Stimulated activated CD8-positive, alpha-beta memory T cell treated with anti-CD3 and anti-CD28 coated beads, Interleukin-4, amount 100 ng/mL, for 1 hour (primary cell): ENCODE data around the gene RAB11FIP2.

Experiments
- DNase-seq, 2 donors: peaks; one replicate each; pipeline ENCODE4 v3.0.0-alpha.2; 2020; ENCODE audit warnings: low read depth in 2 of 2, low spot score in 1 of 2

Gene RAB11FIP2

DNA sequence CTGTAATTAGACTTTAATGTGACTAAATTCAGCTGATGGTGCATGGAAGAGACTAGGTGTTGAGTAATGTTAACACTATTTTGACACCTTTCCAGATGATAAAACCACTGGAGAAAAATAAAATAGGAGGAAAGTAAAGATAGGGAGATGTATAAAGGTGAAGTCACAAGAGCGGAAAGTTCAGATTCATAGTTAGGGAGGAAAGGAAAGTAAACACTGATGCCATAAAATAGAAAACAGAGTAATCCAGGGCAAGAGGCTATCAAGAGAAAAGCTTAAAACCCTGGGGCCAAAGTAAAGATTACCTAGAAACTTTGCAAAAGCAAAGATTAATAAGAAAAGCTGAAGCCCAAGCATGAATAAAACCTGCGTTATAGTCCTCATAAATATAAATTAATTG lies 62.8 kb downstream of the RAB11FIP2 start:
- DNase-seq = no peak

DNA sequence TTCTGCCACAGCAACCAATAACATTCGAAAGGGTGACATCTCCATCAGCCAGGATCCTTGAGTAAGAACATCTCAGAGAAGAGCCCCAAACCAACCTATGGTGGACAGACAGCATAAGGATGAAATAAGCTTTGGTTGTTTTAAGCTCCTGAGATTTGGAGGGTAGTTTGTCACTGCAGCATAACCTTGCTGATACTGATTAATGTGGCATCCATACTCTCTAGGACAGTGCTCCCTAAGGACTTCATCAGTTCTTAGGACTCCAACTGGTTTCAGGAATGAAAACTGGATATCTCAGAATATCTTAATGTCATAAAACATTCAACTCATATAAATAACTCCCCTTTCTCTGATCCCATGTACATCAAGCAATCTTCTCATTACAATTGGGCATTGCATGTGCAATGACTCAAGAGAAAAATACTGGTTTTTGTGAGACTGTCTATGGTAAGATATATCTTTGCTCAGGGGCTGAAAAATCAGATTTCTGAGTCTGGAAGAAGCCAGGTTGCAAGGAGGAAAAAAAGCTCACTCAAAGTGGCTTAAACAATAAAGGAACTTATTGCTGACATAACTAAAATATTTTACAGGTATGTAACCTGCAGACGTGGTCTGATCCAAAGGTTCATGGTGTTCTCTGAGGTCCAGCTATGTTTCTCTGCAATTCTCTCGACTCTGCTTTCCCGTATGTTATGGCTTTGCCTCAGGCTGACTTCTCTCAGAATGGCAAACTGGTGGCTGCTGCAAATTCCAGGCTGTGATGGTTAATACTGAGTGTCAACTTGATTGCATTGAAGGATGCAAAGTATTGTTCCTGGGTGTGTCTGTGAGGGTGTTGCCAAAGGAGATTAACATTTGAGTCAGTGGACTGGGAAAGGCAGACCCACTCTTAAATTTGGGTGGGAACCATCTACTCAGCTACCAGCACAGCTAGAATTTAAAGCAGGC lies 65.7 kb downstream of the RAB11FIP2 start:
- DNase-seq = no peak

DNA sequence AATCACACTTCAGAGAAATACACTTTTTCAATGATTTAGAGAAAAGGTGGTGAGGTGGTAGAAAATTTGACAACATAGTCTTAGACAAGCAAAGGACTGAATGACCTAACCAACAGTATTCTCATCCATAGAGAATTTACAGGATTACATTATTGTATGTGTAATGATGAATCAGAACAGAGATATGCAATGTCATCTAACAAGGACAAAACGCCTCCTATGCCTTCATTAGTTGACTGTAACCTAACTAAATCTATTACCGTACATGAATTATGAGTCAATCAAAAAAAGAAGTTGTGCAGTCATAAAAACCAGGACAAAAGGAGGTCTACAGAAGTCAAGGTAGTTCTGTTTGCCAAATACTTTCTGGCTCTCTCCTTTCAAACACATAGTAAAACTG lies 66.5 kb downstream of the RAB11FIP2 start:
- no peak for DNase-seq

DNA sequence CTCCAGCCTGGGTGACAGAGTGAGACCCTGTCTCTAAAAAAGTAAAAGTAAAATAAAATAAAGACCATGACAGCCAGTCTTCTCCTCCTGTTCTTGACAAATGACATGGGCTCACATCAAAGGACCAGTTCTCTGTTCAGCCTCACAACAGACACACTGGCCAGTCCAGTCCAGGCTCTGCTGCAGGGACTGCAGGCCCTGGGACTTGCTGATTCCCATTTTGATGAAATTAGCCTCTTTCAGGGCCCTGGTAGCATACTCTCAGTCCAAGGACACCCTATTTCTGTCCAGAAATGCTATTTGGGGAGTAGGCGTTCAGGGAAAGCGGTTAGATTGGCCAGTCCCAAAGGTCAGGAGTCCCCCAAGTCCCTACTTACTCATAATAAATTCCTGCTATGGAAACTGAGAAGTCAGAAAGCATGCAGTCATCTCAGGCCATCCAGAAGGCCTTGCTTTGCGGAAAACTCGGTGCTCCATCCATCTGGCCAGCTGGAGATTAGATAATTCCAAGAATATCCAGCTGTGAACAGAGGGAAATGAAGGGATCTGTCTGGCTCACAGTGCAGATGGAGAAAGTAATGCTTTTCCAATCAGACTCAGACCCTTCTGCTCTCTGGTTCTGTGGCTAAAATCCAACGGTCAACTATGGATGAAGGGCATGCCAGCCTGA lies 74.4 kb downstream of the RAB11FIP2 start:
- no peak for DNase-seq

DNA sequence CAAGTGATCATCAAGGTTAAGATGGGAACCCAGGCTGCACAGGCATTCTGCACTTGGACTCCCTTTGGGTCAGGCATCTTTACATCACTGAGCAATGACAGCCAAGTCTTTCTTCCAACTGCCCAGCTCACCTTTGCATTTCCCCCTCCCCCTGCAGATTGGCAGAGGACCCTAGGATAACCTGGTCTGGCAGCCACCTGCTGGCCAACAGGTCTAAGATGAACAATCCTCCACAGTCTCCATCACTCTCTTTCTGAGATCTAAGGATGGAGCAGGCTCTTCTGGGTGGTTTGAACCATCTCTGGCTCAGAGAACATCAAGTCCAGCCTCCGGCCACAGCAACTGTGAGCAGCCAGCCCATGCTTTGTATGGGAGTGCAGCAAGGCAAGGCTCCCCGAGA lies 75.8 kb downstream of the RAB11FIP2 start:
- DNase-seq = no peak

GRCh38 chr10:117969592-117969991 lies 77.1 kb downstream of the RAB11FIP2 start:
- no peak for DNase-seq

DNA sequence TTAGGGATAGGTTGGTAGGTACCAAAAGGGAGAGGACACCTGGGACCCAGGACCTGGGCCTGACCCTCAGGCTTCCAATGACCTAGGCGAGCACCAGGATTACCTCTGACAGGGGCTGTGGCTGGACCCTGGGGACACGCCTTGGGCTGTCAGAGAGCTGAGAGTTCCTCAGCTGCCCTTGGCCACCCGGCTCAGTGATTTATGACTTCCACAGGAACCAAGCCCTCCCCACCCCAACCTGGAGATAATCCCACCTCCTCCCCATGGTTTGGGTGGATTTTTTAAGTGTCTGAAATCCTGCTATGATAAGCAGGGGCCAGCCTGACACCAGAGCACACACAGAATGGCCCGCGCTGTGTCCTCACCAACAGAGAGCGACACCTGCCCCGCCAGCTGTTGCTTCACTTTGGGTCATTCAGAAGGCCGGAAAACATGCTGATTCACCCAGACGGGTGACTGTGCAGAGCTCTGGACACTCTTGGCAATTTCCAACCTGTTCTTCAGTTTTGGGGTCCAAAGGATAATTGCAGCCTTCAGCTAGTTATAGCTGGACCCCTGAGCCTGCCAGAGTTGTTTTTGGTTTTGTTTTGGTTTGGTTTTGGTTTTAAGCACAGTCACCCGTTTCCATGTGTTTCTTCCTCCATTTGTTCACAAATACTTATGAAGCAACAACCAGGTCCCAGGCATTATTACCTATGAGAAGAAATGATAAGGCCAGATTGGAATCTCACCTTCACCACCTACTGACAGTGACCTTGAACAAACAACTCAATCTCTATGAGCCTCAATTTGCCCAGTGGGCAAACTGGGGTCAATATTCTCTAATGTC lies 78.2 kb downstream of the RAB11FIP2 start:
- DNase-seq = no peak

DNA sequence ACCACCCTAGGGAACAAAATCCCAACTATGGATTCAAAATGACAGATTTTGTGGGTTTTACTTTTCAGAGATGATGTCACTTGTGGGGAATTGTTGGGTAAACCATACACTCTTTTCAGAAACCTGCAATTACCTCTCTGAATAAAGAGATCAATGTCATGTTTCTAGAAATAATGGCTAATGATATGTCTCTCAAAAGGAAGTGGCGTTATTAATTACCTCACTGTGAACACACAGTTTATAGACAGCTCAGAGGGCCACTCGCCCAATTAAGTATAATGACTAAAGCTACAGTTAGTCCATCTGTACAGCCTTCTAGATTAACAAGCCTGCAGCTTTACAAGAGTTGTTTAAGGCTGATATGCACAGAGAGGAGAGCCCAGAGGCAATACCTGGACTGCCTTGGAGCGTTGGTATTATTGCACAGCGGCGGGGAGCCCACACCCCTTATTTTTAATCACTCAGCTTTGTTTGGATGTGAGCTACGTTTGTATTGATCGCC lies 79.5 kb downstream of the RAB11FIP2 start:
- DNase-seq = no peak

- no peak for DNase-seq
Measured at GRCh38 chr10:117965984-117966383, 80.8 kb downstream of the RAB11FIP2 start.

DNA sequence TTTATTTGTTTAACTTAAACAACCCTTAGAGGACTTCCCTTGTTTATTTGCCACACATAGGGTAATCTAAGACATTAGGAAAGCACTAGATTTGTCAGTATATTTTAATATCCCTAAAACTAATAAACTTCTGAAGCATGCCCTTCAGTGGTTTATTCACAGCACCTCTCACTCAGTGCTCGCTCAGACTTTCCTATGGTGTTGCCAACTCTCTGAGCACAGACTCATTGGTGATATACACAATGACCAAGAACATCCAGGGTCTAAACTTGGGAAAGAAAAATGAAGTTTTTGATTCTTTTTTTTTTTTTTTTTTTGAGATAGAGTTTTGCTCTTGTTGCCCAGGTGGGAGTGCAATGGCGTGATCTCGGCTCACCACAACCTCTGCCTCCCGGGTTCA lies 82.2 kb downstream of the RAB11FIP2 start:
- DNase-seq = no peak

DNA sequence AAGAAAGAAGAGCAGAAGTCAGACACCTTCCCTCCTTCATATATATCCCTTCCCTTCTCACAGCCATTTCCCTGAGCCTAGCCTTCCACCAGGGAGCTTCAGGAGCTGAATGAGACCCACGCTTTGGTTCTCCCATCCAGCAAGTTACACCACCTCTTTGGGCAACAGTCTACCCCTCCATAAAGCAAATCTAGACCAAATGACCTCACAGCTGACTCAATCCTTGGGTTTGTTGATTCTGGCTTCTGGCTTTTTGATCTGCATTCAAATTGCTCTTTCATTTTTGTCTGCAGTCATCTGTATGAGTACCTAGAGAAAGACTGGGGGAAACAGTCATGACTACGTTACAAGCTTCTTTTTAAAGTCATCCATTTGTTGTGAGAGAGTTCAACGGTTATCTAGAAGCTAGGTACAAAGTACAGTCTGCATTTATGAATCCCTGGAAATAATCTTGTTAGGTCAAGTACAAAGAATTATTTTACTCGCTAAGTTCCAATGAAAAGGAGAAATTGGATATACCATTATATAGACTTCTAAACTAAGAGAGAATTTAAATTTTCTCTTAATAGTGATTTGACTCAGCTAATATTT lies 86.3 kb downstream of the RAB11FIP2 start:
- DNase-seq = no peak

GRCh38 chr10:117956972-117957371 lies 89.8 kb downstream of the RAB11FIP2 start:
- DNase-seq = no peak

- no peak for DNase-seq
Measured at GRCh38 chr10:117955176-117955575, 91.6 kb downstream of the RAB11FIP2 start.
